ENCODE measurements around the gene RILP.

GRCh38 chr17:1628856-1629503 is 20.7 kb downstream of the RILP start:
- TF ChIP-seq EP300 (IDR thresholded peaks at IDR 0.05), result peak; percentile 31 to 78
- TF ChIP-seq, protein P1, sequence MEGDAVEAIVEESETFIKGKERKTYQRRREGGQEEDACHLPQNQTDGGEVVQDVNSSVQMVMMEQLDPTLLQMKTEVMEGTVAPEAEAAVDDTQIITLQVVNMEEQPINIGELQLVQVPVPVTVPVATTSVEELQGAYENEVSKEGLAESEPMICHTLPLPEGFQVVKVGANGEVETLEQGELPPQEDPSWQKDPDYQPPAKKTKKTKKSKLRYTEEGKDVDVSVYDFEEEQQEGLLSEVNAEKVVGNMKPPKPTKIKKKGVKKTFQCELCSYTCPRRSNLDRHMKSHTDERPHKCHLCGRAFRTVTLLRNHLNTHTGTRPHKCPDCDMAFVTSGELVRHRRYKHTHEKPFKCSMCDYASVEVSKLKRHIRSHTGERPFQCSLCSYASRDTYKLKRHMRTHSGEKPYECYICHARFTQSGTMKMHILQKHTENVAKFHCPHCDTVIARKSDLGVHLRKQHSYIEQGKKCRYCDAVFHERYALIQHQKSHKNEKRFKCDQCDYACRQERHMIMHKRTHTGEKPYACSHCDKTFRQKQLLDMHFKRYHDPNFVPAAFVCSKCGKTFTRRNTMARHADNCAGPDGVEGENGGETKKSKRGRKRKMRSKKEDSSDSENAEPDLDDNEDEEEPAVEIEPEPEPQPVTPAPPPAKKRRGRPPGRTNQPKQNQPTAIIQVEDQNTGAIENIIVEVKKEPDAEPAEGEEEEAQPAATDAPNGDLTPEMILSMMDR (IDR thresholded peaks at IDR 0.05), result peak; percentile 49 to 76 (median 58)

Measured in tibial nerve (tissue), 4 donors.